Astrocyte (in vitro differentiated cells and primary cell): ENCODE data around the gene GOLGA8J. TPM values are rescaled to one million over a fixed set of nuclear protein-coding genes. Genes with fewer than 3 reads are reported as not detected.
"Not testable (repeated sequence)": the region's sequence is repeated elsewhere in the genome, so short reads cannot be mapped to it uniquely, and the experiment has no call there.

ENCODE experiments used
- DNase-seq: peaks from one replicate; pipeline ENCODE4 v3.0.0-alpha.2; 2010; ENCODE audit warnings: low read depth
- FAIRE-seq: peaks from 2 replicates; lab custom pipeline; 2011; peaks lifted over from hg19 to GRCh38; lab: Jason Lieb, UNC
- H2AFZ ChIP-seq: 2 replicates; pipeline ENCODE4 v1.6.0; 2012; ENCODE audit warnings: low read depth, low read length, inconsistent platforms
- H3K27ac ChIP-seq: 2 replicates; pipeline ENCODE4 v1.5.1; 2011; ENCODE audit warnings: low read depth, low read length, inconsistent platforms
- H3K27me3 ChIP-seq: 2 replicates; pipeline ENCODE4 v1.6.0; 2011; ENCODE audit warnings: low read length, inconsistent platforms; ENCODE audit not compliant: insufficient read depth
- H3K36me3 ChIP-seq: 2 replicates; pipeline ENCODE4 v1.5.1; 2011; ENCODE audit warnings: low read length, inconsistent platforms; ENCODE audit not compliant: insufficient read depth
- H3K4me1 ChIP-seq: 2 replicates; pipeline ENCODE4 v1.5.1; 2011; ENCODE audit warnings: low read length, inconsistent platforms; ENCODE audit not compliant: insufficient read depth
- H3K4me2 ChIP-seq: 2 replicates; pipeline ENCODE4 v1.6.0; 2012; ENCODE audit warnings: low read length, inconsistent platforms
- H3K4me3 ChIP-seq: 2 replicates; pipeline ENCODE4 v1.5.1; 2011; ENCODE audit warnings: low read depth, mild to moderate bottlenecking, low read length, inconsistent platforms; ENCODE audit not compliant: insufficient read depth
- H3K79me2 ChIP-seq: 2 replicates; pipeline ENCODE4 v1.6.0; 2012; ENCODE audit warnings: mild to moderate bottlenecking, low read length, inconsistent platforms; ENCODE audit not compliant: insufficient read depth
- H3K9ac ChIP-seq: 2 replicates; pipeline ENCODE4 v1.6.0; 2012; ENCODE audit warnings: mild to moderate bottlenecking, low read length, inconsistent platforms
- H3K9me3 ChIP-seq: 2 replicates; pipeline ENCODE4 v1.5.1; 2012; ENCODE audit warnings: low read depth, mild to moderate bottlenecking, low read length, inconsistent platforms; ENCODE audit not compliant: insufficient read depth
- H4K20me1 ChIP-seq: 2 replicates; pipeline ENCODE4 v1.6.0; 2012; ENCODE audit warnings: low read length, inconsistent platforms; ENCODE audit not compliant: insufficient read depth
- H3K27ac Mint-ChIP-seq: one replicate; pipeline ENCODE4 v1.8.0; 2021; ENCODE audit warnings: mild to moderate bottlenecking, mixed read lengths; ENCODE audit not compliant: unreplicated experiment
- H3K27me3 Mint-ChIP-seq: one replicate; pipeline ENCODE4 v1.8.0; 2021; ENCODE audit warnings: low read depth, mixed read lengths; ENCODE audit not compliant: unreplicated experiment
- H3K36me3 Mint-ChIP-seq: one replicate; pipeline ENCODE4 v1.8.0; 2021; ENCODE audit warnings: low read depth, mixed read lengths; ENCODE audit not compliant: unreplicated experiment
- H3K4me1 Mint-ChIP-seq: one replicate; pipeline ENCODE4 v1.8.0; 2021; ENCODE audit warnings: low read depth, mixed read lengths; ENCODE audit not compliant: unreplicated experiment
- H3K4me3 Mint-ChIP-seq: one replicate; pipeline ENCODE4 v1.8.0; 2021; ENCODE audit warnings: mild to moderate bottlenecking, moderate library complexity, mixed read lengths; ENCODE audit not compliant: unreplicated experiment
- H3K9me3 Mint-ChIP-seq: one replicate; pipeline ENCODE4 v1.8.0; 2021; ENCODE audit warnings: mild to moderate bottlenecking, mixed read lengths; ENCODE audit not compliant: unreplicated experiment
- CTCF ChIP-seq: IDR thresholded peaks from 2 replicates; pipeline ENCODE4 v1.5.1; 2011; ENCODE audit warnings: low read depth, mild to moderate bottlenecking, inconsistent platforms, low read length, moderate library complexity; ENCODE audit not compliant: insufficient read depth
- EZH2 ChIP-seq: IDR thresholded peaks from 2 replicates; pipeline ENCODE4 v1.6.1; 2012; ENCODE audit warnings: mild to moderate bottlenecking, low read length, inconsistent platforms; ENCODE audit not compliant: insufficient read depth
- total RNA-seq: library from RNA; stranded (reverse); gene quantifications from 2 replicates; pipeline ENCODE4 v1.2.1, GENCODE V29; 2021

Gene GOLGA8J
- total RNA-seq, 1 donor from 2014 or later: not detected

GRCh38 chr15:30068326-30068725 is 14.4 kb upstream of the GOLGA8J start:
- peaks cover 21% of the 10 kb centered on the region for H3K4me1 Mint-ChIP-seq
- peaks cover 4% of the 10 kb centered on the region for H3K9me3 Mint-ChIP-seq
- Histone ChIP-seq H3K36me3 (no peaks in the 10 kb centered on the region), H3K4me3 (no peak overlapping the region), H3K27ac (no peak overlapping the region), H3K9me3 (no peaks in the 10 kb centered on the region), H3K79me2 (no peaks in the 10 kb centered on the region), H3K9ac (no peak overlapping the region), H4K20me1 (no peaks in the 10 kb centered on the region), H3K27me3 (peaks cover 6% of the 10 kb centered on the region), H2AFZ (no peak overlapping the region), H3K4me2 (no peak overlapping the region), H3K4me1 (peaks cover 13% of the 10 kb centered on the region)
- H3K4me3 Mint-ChIP-seq: no peak overlapping the region
- DNase-seq (no peak), FAIRE-seq (no peak)
- H3K27ac Mint-ChIP-seq: peak overlapping the region; percentile 26
- peaks cover 6% of the 10 kb centered on the region for H3K27me3 Mint-ChIP-seq
- H3K36me3 Mint-ChIP-seq: no peaks in the 10 kb centered on the region
- TF ChIP-seq EZH2 (no peak), CTCF (no peak)

DNA sequence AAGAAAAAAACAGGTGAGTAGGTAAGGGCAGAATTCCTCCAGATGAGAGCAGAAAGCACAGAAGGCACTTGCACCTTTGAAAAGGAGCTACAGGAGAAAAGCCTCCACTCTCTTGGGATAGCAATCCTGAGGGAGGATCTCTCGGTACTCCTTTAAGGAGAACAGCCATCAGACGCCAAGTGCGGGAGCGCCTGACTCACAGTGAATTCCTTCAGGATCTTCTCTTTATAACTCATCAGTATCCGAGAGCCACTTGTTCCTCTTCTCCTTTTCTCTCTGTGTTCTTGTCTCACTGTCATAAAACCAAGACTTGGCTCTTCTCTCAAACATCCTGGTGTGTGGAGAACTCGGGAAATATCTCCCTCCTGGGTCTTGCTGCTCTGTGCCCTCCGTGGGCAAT is 10.1 kb upstream of the GOLGA8J start:
- FAIRE-seq: no peak
- H3K27ac ChIP-seq: no peak overlapping the region
- DNase-seq: no peak
- H3K4me1 ChIP-seq: no peaks in the 10 kb centered on the region
- H3K4me3 ChIP-seq: no peak overlapping the region
- H3K79me2 ChIP-seq: no peaks in the 10 kb centered on the region
- TF ChIP-seq CTCF (no peak), EZH2 (no peak)
- H3K4me2 ChIP-seq: no peak overlapping the region
- peak overlapping the region; percentile 35 for H3K27ac Mint-ChIP-seq
- H3K36me3 ChIP-seq: no peaks in the 10 kb centered on the region
- no peak overlapping the region for H3K9ac ChIP-seq
- H3K9me3 ChIP-seq: no peaks in the 10 kb centered on the region
- peaks cover 6% of the 10 kb centered on the region for H3K27me3 ChIP-seq
- no peak overlapping the region for H3K4me3 Mint-ChIP-seq
- H3K4me1 Mint-ChIP-seq: peaks cover 7% of the 10 kb centered on the region
- peaks cover 6% of the 10 kb centered on the region for H3K27me3 Mint-ChIP-seq
- H3K36me3 Mint-ChIP-seq: no peaks in the 10 kb centered on the region
- H4K20me1 ChIP-seq: no peaks in the 10 kb centered on the region
- no peak overlapping the region for H2AFZ ChIP-seq
- H3K9me3 Mint-ChIP-seq: peaks cover 4% of the 10 kb centered on the region

DNA sequence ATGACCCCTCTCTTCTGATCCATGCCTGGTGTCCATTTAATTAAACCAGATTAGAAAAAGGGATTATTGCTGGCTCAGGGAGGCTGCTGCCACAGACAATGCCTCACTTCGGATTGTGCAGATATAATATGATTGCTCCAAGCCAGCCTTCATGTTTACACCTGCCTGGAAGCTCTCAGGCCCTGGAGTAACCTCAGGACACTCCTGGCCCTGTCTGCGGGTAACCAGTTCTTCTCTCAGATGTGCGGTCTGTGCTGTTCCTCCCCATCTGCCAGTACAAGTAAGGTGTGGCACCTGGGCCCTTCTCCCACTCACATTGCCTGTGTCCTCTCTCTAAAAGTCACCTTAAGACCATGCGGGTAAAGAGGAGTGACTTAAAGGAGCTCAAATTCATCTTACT is 8.8 kb upstream of the GOLGA8J start:
- Histone ChIP-seq H4K20me1 (no peaks in the 10 kb centered on the region), H3K27me3 (peaks cover 6% of the 10 kb centered on the region), H3K27ac (no peak overlapping the region), H3K79me2 (no peaks in the 10 kb centered on the region), H2AFZ (no peak overlapping the region), H3K9me3 (no peaks in the 10 kb centered on the region), H3K9ac (no peak overlapping the region), H3K36me3 (no peaks in the 10 kb centered on the region), H3K4me1 (no peaks in the 10 kb centered on the region), H3K4me2 (no peak overlapping the region), H3K4me3 (no peak overlapping the region)
- H3K4me3 Mint-ChIP-seq: no peak overlapping the region
- no peaks in the 10 kb centered on the region for H3K36me3 Mint-ChIP-seq
- DNase-seq (no peak), FAIRE-seq (no peak)
- no peak overlapping the region for H3K27ac Mint-ChIP-seq
- peaks cover 10% of the 10 kb centered on the region for H3K4me1 Mint-ChIP-seq
- peaks cover 3% of the 10 kb centered on the region for H3K27me3 Mint-ChIP-seq
- H3K9me3 Mint-ChIP-seq: no peaks in the 10 kb centered on the region
- TF ChIP-seq CTCF: no peak
- TF ChIP-seq EZH2: no peak

GRCh38 chr15:30080816-30081215 is 1.9 kb upstream of the GOLGA8J start:
- H3K9ac ChIP-seq, H3K27ac ChIP-seq, FAIRE-seq, H3K4me2 ChIP-seq, H3K4me3 ChIP-seq, H3K27me3 Mint-ChIP-seq, H3K9me3 Mint-ChIP-seq, H3K9me3 ChIP-seq, H3K27me3 ChIP-seq, H3K36me3 ChIP-seq, H3K79me2 ChIP-seq, H3K36me3 Mint-ChIP-seq, H3K4me3 Mint-ChIP-seq, H2AFZ ChIP-seq, H4K20me1 ChIP-seq, H3K4me1 ChIP-seq: not testable (repeated sequence)
- peak overlapping the region; percentile 72 for H3K27ac Mint-ChIP-seq
- DNase-seq: peak; percentile 54
- H3K4me1 Mint-ChIP-seq: peaks cover 10% of the 10 kb centered on the region
